GM12878 (cell line): ENCODE measurements around the gene KIF5C. TPM values are rescaled to one million over a fixed set of nuclear protein-coding genes. Genes with fewer than 3 reads are reported as not detected.

Experiments used
- ATAC-seq: fragments of 200-7000 bp; cut with Tn5 transposase; 3 replicates; pipeline ENCODE4 v1.9.1; 2020; ENCODE audit warnings: mild to moderate bottlenecking, moderate library complexity
- BruUV-seq: library from RNA; stranded (reverse); fragments of 400-500 nt; replicated peaks from 2 replicates; lab custom pipeline; 2021; lab: Mats Ljungman, UMichigan
- CTCF ChIA-PET: fragments of 300-600 bp; sonication (Branson Sonifier 250); formaldehyde crosslinking; extraction: SDS; loops from one replicate; lab custom pipeline; 2021; ENCODE audit warnings: inconsistent platforms; lab: Yijun Ruan, JAX
- POLR2A ChIA-PET: fragments of 350-600 bp; formaldehyde crosslinking; extraction: SDS; loops from one replicate; lab custom pipeline; 2021; ENCODE audit warnings: inconsistent platforms; lab: Charles Lee
- RAD21 ChIA-PET: fragments of 300-600 bp; sonication (Branson Sonifier 250); formaldehyde crosslinking; loops from one replicate; lab custom pipeline; 2023; ENCODE audit warnings: antibody characterized with exemption; ENCODE audit not compliant: unreplicated experiment; lab: Charles Lee
- SMC1A ChIA-PET: fragments of 300-600 bp; sonication (Branson Sonifier 250); formaldehyde crosslinking; loops from one replicate; lab custom pipeline; 2023; ENCODE audit not compliant: unreplicated experiment, uncharacterized antibody; lab: Charles Lee
- DNase-seq: peaks from one replicate; pipeline ENCODE4 v3.0.0-alpha.2; 2011; ENCODE audit warnings: low read depth, low spot score
- FAIRE-seq: peaks from 3 replicates; lab custom pipeline; 2011; peaks lifted over from hg19 to GRCh38; lab: Jason Lieb, UNC
- H2AFZ ChIP-seq: 2 replicates; pipeline ENCODE4 v1.6.0; 2011; ENCODE audit warnings: low read depth, low read length, control low read depth; ENCODE audit not compliant: control insufficient read depth
- H3K27ac ChIP-seq: 2 replicates; pipeline ENCODE4 v1.5.1; 2011; ENCODE audit warnings: control low read depth; ENCODE audit not compliant: control insufficient read depth, insufficient read depth
- H3K27me3 ChIP-seq, 2 experiments: replicated peaks in 1 of 2; 2 replicates each; pipeline versions ENCODE4 v1.6.0 to v1.6.1; 2011; ENCODE audit warnings: low read length in 1 of 2; ENCODE audit not compliant: control insufficient read depth in 2 of 2, insufficient read depth in 2 of 2
- H3K36me3 ChIP-seq, 2 experiments: 2 replicates each; pipeline ENCODE4 v1.5.1; 2011; ENCODE audit warnings: low read length in 1 of 2; ENCODE audit not compliant: control insufficient read depth in 2 of 2, insufficient read depth in 2 of 2
- H3K4me1 ChIP-seq: 2 replicates; pipeline ENCODE4 v1.6.1; 2011; ENCODE audit warnings: mild to moderate bottlenecking, low read length, moderate library complexity, mixed read lengths; ENCODE audit not compliant: control insufficient read depth, insufficient read depth
- H3K4me2 ChIP-seq: 2 replicates; pipeline ENCODE4 v1.6.0; 2011; ENCODE audit warnings: control low read depth; ENCODE audit not compliant: control insufficient read depth, insufficient read depth
- H3K4me3 ChIP-seq: fragments of 200-600 bp; sonication (generic); 2 replicates; pipeline ENCODE4 v1.5.1; 2016
- H3K79me2 ChIP-seq: 2 replicates; pipeline ENCODE4 v1.6.0; 2011; ENCODE audit warnings: low read length; ENCODE audit not compliant: control insufficient read depth, insufficient read depth
- H3K9ac ChIP-seq: 2 replicates; pipeline ENCODE4 v1.8.0; 2011; ENCODE audit warnings: low read length, control low read depth, mixed read lengths; ENCODE audit not compliant: control insufficient read depth, insufficient read depth
- H3K9me3 ChIP-seq: replicated peaks from 3 replicates; pipeline ENCODE4 v1.5.1; 2011; ENCODE audit warnings: mild to moderate bottlenecking, low read length; ENCODE audit not compliant: control insufficient read depth, insufficient read depth
- H4K20me1 ChIP-seq: 2 replicates; pipeline ENCODE4 v1.6.0; 2011; ENCODE audit not compliant: control insufficient read depth, insufficient read depth
- CHD2 ChIP-seq: IDR thresholded peaks from 2 replicates; pipeline ENCODE4 v1.6.1; 2011; ENCODE audit warnings: low read depth, low read length, improper control_type of control experiment, borderline replicate concordance
- EED ChIP-seq: sonication (generic); IDR thresholded peaks from 2 replicates; pipeline ENCODE4 v1.6.1; 2016; ENCODE audit warnings: antibody characterized with exemption, low read depth
- FOXK2 ChIP-seq: fragments of 450-650 bp; IDR thresholded peaks from 2 replicates; pipeline ENCODE4 v1.6.1; 2017; ENCODE audit warnings: mild to moderate bottlenecking, moderate library complexity
- FOXM1 ChIP-seq: IDR thresholded peaks from 2 replicates; pipeline ENCODE4 v1.6.1; 2012; ENCODE audit warnings: low read depth, mild to moderate bottlenecking, inconsistent platforms, low read length, moderate library complexity
- MEF2B ChIP-seq: fragments of 450-650 bp; IDR thresholded peaks from 2 replicates; pipeline ENCODE4 v1.6.1; 2018; ENCODE audit warnings: mild to moderate bottlenecking, moderate library complexity; ENCODE audit not compliant: partially characterized antibody, poor library complexity, severe bottlenecking
- RCOR1 ChIP-seq: conservative IDR thresholded peaks from 2 replicates; pipeline ENCODE4 v1.6.1; 2012; ENCODE audit warnings: low read depth, low read length, improper control_type of control experiment
- STAT3 ChIP-seq: IDR thresholded peaks from 2 replicates; pipeline ENCODE4 v1.6.1; 2011; ENCODE audit warnings: low read depth, low read length, improper control_type of control experiment
- ZNF384 ChIP-seq: IDR thresholded peaks from 2 replicates; pipeline ENCODE4 v1.6.1; 2012; ENCODE audit warnings: low read depth, mild to moderate bottlenecking, low read length, improper control_type of control experiment, borderline replicate concordance
- ZNF622 ChIP-seq: fragments of 450-650 bp; IDR thresholded peaks from 2 replicates; pipeline ENCODE4 v1.6.1; 2017; ENCODE audit warnings: mild to moderate bottlenecking, inconsistent platforms
- WGBS: methylation state at CpG from one replicate; pipeline ENCODE4 v1.1.6; 2016; ENCODE audit warnings: low lambda C conversion rate; ENCODE audit not compliant: insufficient replicate concordance, insufficient coverage; ENCODE audit errors: missing lambda C conversion rate; 5-methylcytosine and 5-hydroxymethylcytosine counted together
- in situ Hi-C: fragments of 300-500 bp; cut with MboI; formaldehyde crosslinking; loops from 9 replicates; pipeline ENCODE4 v1.14.3; 2018; ENCODE audit warnings: mixed read lengths
- intact Hi-C: fragments of 100-400 bp; cut with micrococcal nuclease; formaldehyde crosslinking; loops from one replicate; pipeline ENCODE4 v1.14.2; 2022; ENCODE audit not compliant: unreplicated experiment
- polyA plus RNA-seq, 11 experiments: library from polyadenylated mRNA; depleted of rRNA in 4 of 11; unstranded in 6 of 11; stranded (reverse) in 5 of 11; fragments of >200 nt; fragmentation: Nextera tagmentation in 4 of 11; fragmentation: Illumina TruSeq in 1 of 11; extraction: Ambion mirVana in 4 of 11; extraction: Trizol in 1 of 11; gene quantifications; 1 replicate in 1 of 11; 2 replicates in 10 of 11; pipeline versions ENCODE4 v1.2.1 to v1.2.3, GENCODE V29; 2011 to 2016; ENCODE audit warnings: inconsistent platforms in 2 of 11, missing spikeins in 2 of 11, low read depth in 1 of 11
- total RNA-seq, 4 experiments: library from RNA; depleted of rRNA in 3 of 4; stranded (reverse); fragments of >200 nt in 3 of 4; fragmentation: Illumina TruSeq in 1 of 4; extraction: Trizol in 1 of 4; gene quantifications; 2 replicates each; pipeline versions ENCODE4 v1.2.1 to v1.2.3, GENCODE V29; 2013 to 2021
- TF ChIP-seq, protein P1 (sequence below): fragments of 450-650 bp; conservative IDR thresholded peaks from 2 replicates; pipeline ENCODE4 v1.6.1; 2017; ENCODE audit warnings: mild to moderate bottlenecking, moderate library complexity
- TF ChIP-seq, protein P2 (sequence below): fragments of 450-650 bp; IDR thresholded peaks from 2 replicates; pipeline ENCODE4 v1.6.1; 2014; ENCODE audit warnings: mild to moderate bottlenecking

Gene KIF5C
- total and polyA plus RNA-seq, 10 of the 15 experiments (the other 5 are each of a cell fraction or from before 2014, with no cell fraction given) = 0.08 to 0.49 (median 0.24) TPM

DNA sequence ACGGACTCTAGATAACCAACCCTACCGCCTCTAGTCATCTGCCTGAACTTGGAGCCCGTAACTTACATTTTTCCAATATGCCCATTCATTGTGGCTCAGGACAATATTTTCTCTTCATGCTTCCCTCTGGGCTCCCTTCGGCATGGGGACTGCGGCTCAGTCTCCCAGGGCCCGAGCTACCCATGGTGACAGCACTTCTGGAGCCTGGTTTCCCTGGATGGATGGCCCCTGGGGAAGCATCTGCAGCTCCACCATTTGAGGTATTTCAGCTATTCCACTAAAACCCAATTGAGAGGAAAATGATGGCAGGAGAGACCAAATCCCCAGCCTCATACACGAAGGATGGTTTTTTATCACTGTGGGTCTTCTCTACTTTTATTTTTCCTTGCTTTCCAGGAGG, 74.3 kb downstream of the KIF5C start:
- ATAC-seq (no peak), FAIRE-seq (no peak)
- intact Hi-C loops (no loop called here), in situ Hi-C loops (no loop called here)
- no peaks in the 10 kb centered on the region for H3K27me3 ChIP-seq
- H4K20me1 ChIP-seq = no peaks in the 10 kb centered on the region
- ChIA-PET SMC1A (interaction anchor here (0.6 kb wide), 1 partner anchor 29 kb away, joined by 3 read pairs; no protein-coding TSS in a partner anchor), RAD21 (no interaction called here), CTCF (interaction anchor here (1.3 kb wide), 1 partner anchor 12 kb away, joined by 3 read pairs; no protein-coding TSS in a partner anchor), POLR2A (no interaction called here)
- H3K79me2 ChIP-seq = no peaks in the 10 kb centered on the region
- H3K4me1 ChIP-seq = no peaks in the 10 kb centered on the region
- no peak overlapping the region for H3K4me3 ChIP-seq
- no TSS peak for BruUV-seq
- 47% methylated on average over 7 of the region's 7 CpGs for WGBS
- no peaks in the 10 kb centered on the region; the same call in 2 of the 3 replicates for H3K9me3 ChIP-seq
- H3K9ac ChIP-seq = no peak overlapping the region
- no peaks in the 10 kb centered on the region for H3K36me3 ChIP-seq
- H3K4me2 ChIP-seq = no peak overlapping the region
- TF ChIP-seq FOXK2 = no peak
- no peak for TF ChIP-seq RCOR1
- TF ChIP-seq, protein P1, sequence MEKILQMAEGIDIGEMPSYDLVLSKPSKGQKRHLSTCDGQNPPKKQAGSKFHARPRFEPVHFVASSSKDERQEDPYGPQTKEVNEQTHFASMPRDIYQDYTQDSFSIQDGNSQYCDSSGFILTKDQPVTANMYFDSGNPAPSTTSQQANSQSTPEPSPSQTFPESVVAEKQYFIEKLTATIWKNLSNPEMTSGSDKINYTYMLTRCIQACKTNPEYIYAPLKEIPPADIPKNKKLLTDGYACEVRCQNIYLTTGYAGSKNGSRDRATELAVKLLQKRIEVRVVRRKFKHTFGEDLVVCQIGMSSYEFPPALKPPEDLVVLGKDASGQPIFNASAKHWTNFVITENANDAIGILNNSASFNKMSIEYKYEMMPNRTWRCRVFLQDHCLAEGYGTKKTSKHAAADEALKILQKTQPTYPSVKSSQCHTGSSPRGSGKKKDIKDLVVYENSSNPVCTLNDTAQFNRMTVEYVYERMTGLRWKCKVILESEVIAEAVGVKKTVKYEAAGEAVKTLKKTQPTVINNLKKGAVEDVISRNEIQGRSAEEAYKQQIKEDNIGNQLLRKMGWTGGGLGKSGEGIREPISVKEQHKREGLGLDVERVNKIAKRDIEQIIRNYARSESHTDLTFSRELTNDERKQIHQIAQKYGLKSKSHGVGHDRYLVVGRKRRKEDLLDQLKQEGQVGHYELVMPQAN = no peak
- no peak for TF ChIP-seq STAT3
- no peak for TF ChIP-seq EED
- TF ChIP-seq ZNF384 = no peak
- TF ChIP-seq, protein P2, sequence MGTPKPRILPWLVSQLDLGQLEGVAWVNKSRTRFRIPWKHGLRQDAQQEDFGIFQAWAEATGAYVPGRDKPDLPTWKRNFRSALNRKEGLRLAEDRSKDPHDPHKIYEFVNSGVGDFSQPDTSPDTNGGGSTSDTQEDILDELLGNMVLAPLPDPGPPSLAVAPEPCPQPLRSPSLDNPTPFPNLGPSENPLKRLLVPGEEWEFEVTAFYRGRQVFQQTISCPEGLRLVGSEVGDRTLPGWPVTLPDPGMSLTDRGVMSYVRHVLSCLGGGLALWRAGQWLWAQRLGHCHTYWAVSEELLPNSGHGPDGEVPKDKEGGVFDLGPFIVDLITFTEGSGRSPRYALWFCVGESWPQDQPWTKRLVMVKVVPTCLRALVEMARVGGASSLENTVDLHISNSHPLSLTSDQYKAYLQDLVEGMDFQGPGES = no peak
- TF ChIP-seq FOXM1 = no peak
- no peak for TF ChIP-seq MEF2B
- no peak for TF ChIP-seq ZNF622
- TF ChIP-seq CHD2 = no peak
- TF ChIP-seq, all 136 proteins: peak for 0
- no peak for DNase-seq
- no peak overlapping the region for H2AFZ ChIP-seq
- H3K27ac ChIP-seq = no peak overlapping the region
